ENCODE results near the gene MRNIP. TPM values are rescaled to one million over a fixed set of nuclear protein-coding genes. Genes with fewer than 3 reads are reported as not detected.

MRNIP gene
- total RNA-seq, 1 experiment from 2014 or later = 8.8 TPM

GRCh38 chr5:179887802-179888201 lies 29.2 kb upstream of the MRNIP start:
- DNase-seq (ENCODE audit: low read depth) = no peak

GRCh38 chr5:179887095-179887494 lies 28.5 kb upstream of the MRNIP start:
- no peak for DNase-seq (ENCODE audit: low read depth)

- DNase-seq (ENCODE audit: low read depth) = no peak
Observed at GRCh38 chr5:179886190-179886911, 27.7 kb upstream of the MRNIP start.

GRCh38 chr5:179885491-179886090 lies 27.0 kb upstream of the MRNIP start:
- DNase-seq (ENCODE audit: low read depth) = no peak

GRCh38 chr5:179883163-179883562 lies 24.5 kb upstream of the MRNIP start:
- DNase-seq (ENCODE audit: low read depth) = no peak

- DNase-seq (ENCODE audit: low read depth) = no peak
Observed at GRCh38 chr5:179882338-179882737, 23.7 kb upstream of the MRNIP start.

- no peak for DNase-seq (ENCODE audit: low read depth)
Observed at GRCh38 chr5:179880848-179881590, 22.4 kb upstream of the MRNIP start.

GRCh38 chr5:179880066-179880650 lies 21.5 kb upstream of the MRNIP start:
- DNase-seq (ENCODE audit: low read depth) = no peak

- no peak for DNase-seq (ENCODE audit: low read depth)
Observed at GRCh38 chr5:179879690-179880010, 21.0 kb upstream of the MRNIP start.

GRCh38 chr5:179879003-179879689 lies 20.5 kb upstream of the MRNIP start:
- no peak for DNase-seq (ENCODE audit: low read depth)

- no peak for DNase-seq (ENCODE audit: low read depth)
Observed at GRCh38 chr5:179878222-179879002, 19.8 kb upstream of the MRNIP start.

GRCh38 chr5:179876610-179876952 lies 18.0 kb upstream of the MRNIP start:
- no peak for DNase-seq (ENCODE audit: low read depth)

GRCh38 chr5:179875741-179876609 lies 17.4 kb upstream of the MRNIP start:
- no peak for DNase-seq (ENCODE audit: low read depth)

GRCh38 chr5:179874536-179875292 lies 16.1 kb upstream of the MRNIP start:
- no peak for DNase-seq (ENCODE audit: low read depth)

GRCh38 chr5:179874136-179874535 lies 15.5 kb upstream of the MRNIP start:
- DNase-seq (ENCODE audit: low read depth) = no peak

- no peak for DNase-seq (ENCODE audit: low read depth)
Observed at GRCh38 chr5:179873588-179874110, 15.0 kb upstream of the MRNIP start.

GRCh38 chr5:179872828-179873575 lies 14.4 kb upstream of the MRNIP start:
- no peak for DNase-seq (ENCODE audit: low read depth)

- DNase-seq (ENCODE audit: low read depth) = no peak
Observed at GRCh38 chr5:179872055-179872827, 13.6 kb upstream of the MRNIP start.

All from RPMI7951 (cell line).